Suprapubic skin (tissue), 4 donors: ENCODE results near the gene MCF2L2.

Experiments used
- EP300 ChIP-seq: sonication (generic); formaldehyde crosslinking; IDR thresholded peaks from one replicate; pipeline ENCODE4 v1.6.1; 2017; ENCODE audit warnings: antibody characterized with exemption
- POLR2A ChIP-seq, 2 donors: fragments of 450-650 bp; IDR thresholded peaks; one replicate each; pipeline ENCODE4 v1.6.1; 2017; ENCODE audit warnings: antibody characterized with exemption in 2 of 2, mild to moderate bottlenecking in 2 of 2, moderate library complexity in 2 of 2
- POLR2AphosphoS5 ChIP-seq, 3 donors: sonication (generic); formaldehyde crosslinking; IDR thresholded peaks; one replicate each; pipeline ENCODE4 v1.6.1; 2017; ENCODE audit warnings: antibody characterized with exemption in 3 of 3
- TF ChIP-seq, protein P1 (sequence below), 2 donors: fragments of 200-600 bp in 1 of 2; fragments of 450-650 bp in 1 of 2; sonication (generic) in 1 of 2; IDR thresholded peaks; one replicate each; pipeline ENCODE4 v1.5.1; 2016 to 2019; ENCODE audit warnings: antibody characterized with exemption in 2 of 2, mild to moderate bottlenecking in 1 of 2, moderate library complexity in 1 of 2

DNA sequence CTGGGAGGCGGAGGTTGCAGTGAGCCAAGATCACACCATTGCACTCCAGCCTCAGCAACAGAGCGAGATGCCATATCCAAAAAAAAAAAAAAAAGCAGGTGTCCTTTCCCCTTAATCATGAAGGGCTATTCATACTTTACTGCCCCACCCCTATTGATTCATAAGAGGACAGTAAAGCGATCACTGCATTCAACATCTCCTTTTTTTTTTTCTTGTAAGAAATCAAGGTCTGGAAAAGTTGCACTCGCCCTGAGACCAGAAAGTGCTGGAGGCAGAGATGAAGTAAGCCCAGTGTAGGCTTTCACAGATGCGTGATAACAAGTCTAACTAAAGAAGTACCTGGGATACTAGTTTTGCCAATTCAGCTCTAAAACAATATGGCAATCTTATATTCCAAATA is 151.2 kb downstream of the MCF2L2 start:
- TF ChIP-seq, protein P1, sequence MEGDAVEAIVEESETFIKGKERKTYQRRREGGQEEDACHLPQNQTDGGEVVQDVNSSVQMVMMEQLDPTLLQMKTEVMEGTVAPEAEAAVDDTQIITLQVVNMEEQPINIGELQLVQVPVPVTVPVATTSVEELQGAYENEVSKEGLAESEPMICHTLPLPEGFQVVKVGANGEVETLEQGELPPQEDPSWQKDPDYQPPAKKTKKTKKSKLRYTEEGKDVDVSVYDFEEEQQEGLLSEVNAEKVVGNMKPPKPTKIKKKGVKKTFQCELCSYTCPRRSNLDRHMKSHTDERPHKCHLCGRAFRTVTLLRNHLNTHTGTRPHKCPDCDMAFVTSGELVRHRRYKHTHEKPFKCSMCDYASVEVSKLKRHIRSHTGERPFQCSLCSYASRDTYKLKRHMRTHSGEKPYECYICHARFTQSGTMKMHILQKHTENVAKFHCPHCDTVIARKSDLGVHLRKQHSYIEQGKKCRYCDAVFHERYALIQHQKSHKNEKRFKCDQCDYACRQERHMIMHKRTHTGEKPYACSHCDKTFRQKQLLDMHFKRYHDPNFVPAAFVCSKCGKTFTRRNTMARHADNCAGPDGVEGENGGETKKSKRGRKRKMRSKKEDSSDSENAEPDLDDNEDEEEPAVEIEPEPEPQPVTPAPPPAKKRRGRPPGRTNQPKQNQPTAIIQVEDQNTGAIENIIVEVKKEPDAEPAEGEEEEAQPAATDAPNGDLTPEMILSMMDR (IDR thresholded peaks at IDR 0.05) = no peak
- TF ChIP-seq POLR2A (IDR thresholded peaks at IDR 0.05) = no peak
- no peak for TF ChIP-seq POLR2AphosphoS5 (IDR thresholded peaks at IDR 0.05)
- TF ChIP-seq EP300 = no peak
